A673 (cell line): ENCODE results near the gene DPF3. TPM values are rescaled to one million over a fixed set of nuclear protein-coding genes. Genes with fewer than 3 reads are reported as not detected.

Experiments
- BruUV-seq: library from RNA; stranded (reverse); fragments of 400-500 nt; replicated peaks from 2 replicates; lab custom pipeline; 2021; lab: Mats Ljungman, UMichigan
- CTCF ChIA-PET: fragments of 300-600 bp; sonication (Branson Sonifier 250); formaldehyde crosslinking; loops from one replicate; lab custom pipeline; 2022; ENCODE audit warnings: antibody characterized with exemption; lab: Charles Lee
- POLR2A ChIA-PET: fragments of 300-600 bp; sonication (Branson Sonifier 250); formaldehyde crosslinking; loops from one replicate; lab custom pipeline; 2022; ENCODE audit warnings: antibody characterized with exemption; ENCODE audit not compliant: low non-redundant PET; lab: Charles Lee
- DNase-seq: peaks from one replicate; pipeline ENCODE4 v3.0.0-alpha.2; 2015; ENCODE audit warnings: low spot score
- H3K27ac ChIP-seq: fragments of 200-600 bp; sonication (generic); 2 replicates; pipeline ENCODE4 v1.5.1; 2016; ENCODE audit warnings: mixed run types, low read depth, mild to moderate bottlenecking, mixed read lengths, antibody characterized with exemption, low read length; ENCODE audit not compliant: poor library complexity, severe bottlenecking
- H3K27me3 ChIP-seq: fragments of 200-600 bp; sonication (generic); replicated peaks from 2 replicates; pipeline ENCODE4 v1.6.1; 2017; ENCODE audit warnings: mixed run types, low read depth, mild to moderate bottlenecking, mixed read lengths, antibody characterized with exemption, low read length; ENCODE audit not compliant: insufficient read depth, poor library complexity
- H3K36me3 ChIP-seq: fragments of 200-600 bp; sonication (generic); 2 replicates; pipeline ENCODE4 v1.6.1; 2016; ENCODE audit warnings: mixed run types, mild to moderate bottlenecking, mixed read lengths, antibody characterized with exemption, low read length; ENCODE audit not compliant: insufficient read depth, poor library complexity, severe bottlenecking
- H3K4me1 ChIP-seq: fragments of 200-600 bp; sonication (generic); 2 replicates; pipeline ENCODE4 v1.6.1; 2017; ENCODE audit warnings: mixed run types, mild to moderate bottlenecking, mixed read lengths, antibody characterized with exemption, low read length; ENCODE audit not compliant: insufficient read depth, poor library complexity, severe bottlenecking
- H3K4me3 ChIP-seq: fragments of 200-600 bp; sonication (generic); 2 replicates; pipeline ENCODE4 v1.5.1; 2016; ENCODE audit warnings: low read depth, mixed run types, mild to moderate bottlenecking, mixed read lengths, low read length; ENCODE audit not compliant: poor library complexity, severe bottlenecking
- H3K9me3 ChIP-seq: fragments of 200-600 bp; sonication (generic); 2 replicates; pipeline ENCODE4 v1.6.1; 2016; ENCODE audit warnings: mixed run types, low read depth, mild to moderate bottlenecking, mixed read lengths, antibody characterized with exemption, low read length; ENCODE audit not compliant: poor library complexity, severe bottlenecking
- CTCF ChIP-seq: fragments of 300-800, 200-600 bp; sonication (generic); conservative IDR thresholded peaks from 2 replicates; pipeline ENCODE4 v1.5.1; 2017; ENCODE audit warnings: low read depth, mild to moderate bottlenecking, antibody characterized with exemption, low read length, moderate library complexity, mixed read lengths
- EZH2 ChIP-seq: fragments of 200-600 bp; sonication (generic); IDR thresholded peaks from 2 replicates; pipeline ENCODE4 v1.6.1; 2017; ENCODE audit warnings: borderline replicate concordance, low read depth, mild to moderate bottlenecking, mixed read lengths, antibody characterized with exemption, low read length; ENCODE audit not compliant: poor library complexity, severe bottlenecking
- intact Hi-C: fragments of 100-400 bp; cut with micrococcal nuclease; formaldehyde crosslinking; loops from one replicate; pipeline ENCODE4 v1.10.0; 2022; ENCODE audit not compliant: unreplicated experiment
- total RNA-seq: library from RNA; stranded (reverse); gene quantifications from 2 replicates; pipeline ENCODE4 v1.2.3, GENCODE V29; 2021

DPF3 gene
- total RNA-seq, 1 experiment from 2014 or later: 15.7 TPM

GRCh38 chr14:72869407-72870329 lies 24.2 kb downstream of the DPF3 start:
- H3K27ac ChIP-seq: no peak overlapping the region
- BruUV-seq: no TSS peak
- no peak overlapping the region for H3K4me3 ChIP-seq
- H3K27me3 ChIP-seq: no peaks in the 10 kb centered on the region
- TF ChIP-seq EZH2 (no peak), CTCF (no peak)
- no peaks in the 10 kb centered on the region for H3K9me3 ChIP-seq
- no peak for DNase-seq
- intact Hi-C loops: no loop called here
- POLR2A ChIA-PET: no interaction called here
- no peaks in the 10 kb centered on the region for H3K36me3 ChIP-seq
- CTCF ChIA-PET: no interaction called here
- H3K4me1 ChIP-seq: no peaks in the 10 kb centered on the region

DNA sequence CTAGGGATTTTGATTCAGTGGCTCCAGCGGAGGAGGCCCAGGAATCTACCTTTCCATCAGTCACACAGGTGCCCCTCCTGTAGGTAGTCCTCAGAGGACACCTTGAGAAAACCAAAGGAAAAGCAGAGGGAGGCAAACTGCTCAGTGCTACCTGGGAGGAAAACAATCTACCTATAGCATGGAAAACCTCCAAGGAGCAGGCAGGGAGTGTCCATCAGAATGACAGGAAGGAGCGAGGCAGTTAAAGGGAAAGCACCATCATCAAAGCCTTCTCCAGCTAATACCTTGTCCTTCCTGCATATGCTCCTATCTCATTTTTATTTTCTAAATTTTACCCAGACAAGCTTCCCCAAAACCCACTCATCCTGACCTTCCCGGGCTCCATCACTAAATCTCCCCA lies 25.4 kb downstream of the DPF3 start:
- no peak for DNase-seq
- no TSS peak for BruUV-seq
- Histone ChIP-seq H3K4me3 (no peak overlapping the region), H3K27me3 (no peaks in the 10 kb centered on the region), H3K9me3 (no peaks in the 10 kb centered on the region), H3K27ac (no peak overlapping the region), H3K4me1 (no peaks in the 10 kb centered on the region), H3K36me3 (no peaks in the 10 kb centered on the region)
- intact Hi-C loops: no loop called here
- TF ChIP-seq EZH2: no peak
- no peak for TF ChIP-seq CTCF
- CTCF ChIA-PET: no interaction called here
- POLR2A ChIA-PET: no interaction called here

- Histone ChIP-seq H3K4me1 (no peaks in the 10 kb centered on the region), H3K36me3 (no peaks in the 10 kb centered on the region), H3K4me3 (no peak overlapping the region), H3K27ac (no peak overlapping the region), H3K9me3 (no peaks in the 10 kb centered on the region), H3K27me3 (no peaks in the 10 kb centered on the region)
- no peak for TF ChIP-seq EZH2
- TF ChIP-seq CTCF: no peak
- POLR2A ChIA-PET: no interaction called here
- no TSS peak for BruUV-seq
- CTCF ChIA-PET: no interaction called here
- intact Hi-C loops: no loop called here
- DNase-seq: no peak
Observed at GRCh38 chr14:72864712-72865365, 29.1 kb downstream of the DPF3 start.
